B cell (primary cell): ENCODE results near the gene GALNT6. TPM values are rescaled to one million over a fixed set of nuclear protein-coding genes. Genes with fewer than 3 reads are reported as not detected.

Experiments
- ATAC-seq: fragments of 200-7000 bp; cut with Tn5 transposase; one replicate; pipeline ENCODE4 v1.10.0; 2021; ENCODE audit warnings: low read depth, mild to moderate bottlenecking, moderate number of reproducible peaks, moderate library complexity
- CTCF ChIA-PET: fragments of 350-600 bp; sonication (Branson Sonifier 250); formaldehyde crosslinking; loops from one replicate; lab custom pipeline; 2021; ENCODE audit warnings: antibody characterized with exemption, inconsistent platforms; lab: Charles Lee
- POLR2A ChIA-PET: fragments of 350-600 bp; sonication (Branson Sonifier 250); formaldehyde crosslinking; loops from one replicate; lab custom pipeline; 2021; ENCODE audit warnings: antibody characterized with exemption; lab: Charles Lee
- DNase-seq: peaks from one replicate; pipeline ENCODE4 v3.0.0; 2013
- H2AFZ ChIP-seq: 2 replicates; pipeline ENCODE4 v1.6.1; 2012; ENCODE audit warnings: mild to moderate bottlenecking, low read depth, low read length; ENCODE audit not compliant: insufficient read depth, poor library complexity, severe bottlenecking
- H3K27ac ChIP-seq, 2 donors: 1 replicate in 1 of 2; 2 replicates in 1 of 2; pipeline ENCODE4 v1.5.1; 2012 to 2013; ENCODE audit warnings: low read length in 2 of 2, mild to moderate bottlenecking in 2 of 2, moderate library complexity in 1 of 2
- H3K27me3 ChIP-seq, 4 experiments: fragments of 200-600 bp in 1 of 4; sonication (generic) in 1 of 4; replicated peaks in 1 of 4; 1 replicate in 2 of 4; 2 replicates in 2 of 4; pipeline versions ENCODE4 v1.6.1 to v1.7.0; 2013 to 2016; ENCODE audit warnings: low read length in 3 of 4, mild to moderate bottlenecking in 2 of 4, mixed read lengths in 1 of 4, moderate library complexity in 1 of 4; ENCODE audit not compliant: insufficient read depth in 4 of 4, control insufficient read depth in 3 of 4; ENCODE audit errors: control extremely low read depth in 1 of 4
- H3K36me3 ChIP-seq, 2 experiments: replicated peaks in 1 of 2; 1 replicate in 1 of 2; 2 replicates in 1 of 2; pipeline versions ENCODE4 v1.6.1 to v1.7.1; 2013; ENCODE audit warnings: low read length in 1 of 2; ENCODE audit not compliant: insufficient read depth in 2 of 2, control insufficient read depth in 1 of 2; ENCODE audit errors: control extremely low read depth in 1 of 2, extremely low read depth in 1 of 2
- H3K4me1 ChIP-seq, 2 donors: fragments of 200-600 bp in 1 of 2; sonication (generic) in 1 of 2; 1 replicate in 1 of 2; 2 replicates in 1 of 2; pipeline versions ENCODE4 v1.5.1 to v1.6.1; 2013 to 2017; ENCODE audit warnings: low read length in 2 of 2; ENCODE audit not compliant: control insufficient read depth in 2 of 2, insufficient read depth in 2 of 2
- H3K4me2 ChIP-seq: replicated peaks from 2 replicates; pipeline ENCODE3; 2012; ENCODE audit warnings: mild to moderate bottlenecking, low read depth, low read length; ENCODE audit not compliant: poor library complexity, severe bottlenecking
- H3K4me3 ChIP-seq, 5 experiments: fragments of 200-600 bp in 1 of 5; sonication (generic) in 1 of 5; 1 replicate in 3 of 5; 2 replicates in 2 of 5; pipeline versions ENCODE4 v1.5.1 to v1.7.0; 2011 to 2016; ENCODE audit warnings: low read length in 4 of 5, mild to moderate bottlenecking in 4 of 5, low read depth in 2 of 5, control low read depth in 1 of 5, moderate library complexity in 1 of 5; ENCODE audit not compliant: insufficient read depth in 1 of 5; ENCODE audit errors: control extremely low read depth in 1 of 5, extremely low read depth in 1 of 5
- H3K79me2 ChIP-seq: fragments of 200-600 bp; sonication (generic); one replicate; pipeline ENCODE4 v1.6.0; 2016; ENCODE audit warnings: low read length; ENCODE audit not compliant: control insufficient read depth, insufficient read depth
- H3K9ac ChIP-seq: fragments of 200-600 bp; sonication (generic); 2 replicates; pipeline ENCODE4 v1.6.1; 2017; ENCODE audit warnings: mild to moderate bottlenecking, low read length, moderate library complexity
- H3K9me3 ChIP-seq, 3 donors: one replicate each; pipeline versions ENCODE4 v1.6.1 to v1.7.1; 2013; ENCODE audit warnings: low read length in 2 of 3; ENCODE audit not compliant: control insufficient read depth in 2 of 3, insufficient read depth in 1 of 3; ENCODE audit errors: control extremely low read depth in 1 of 3
- H4K20me1 ChIP-seq: 2 replicates; pipeline ENCODE4 v1.6.0; 2012; ENCODE audit warnings: mild to moderate bottlenecking, low read length; ENCODE audit not compliant: insufficient read depth, control insufficient read depth, poor library complexity, severe bottlenecking
- H3K27ac Mint-ChIP-seq: one replicate; pipeline ENCODE4 v1.8.0; 2021; ENCODE audit warnings: mixed read lengths
- H3K27me3 Mint-ChIP-seq: one replicate; pipeline ENCODE4 v1.8.0; 2021; ENCODE audit warnings: mixed read lengths
- H3K4me1 Mint-ChIP-seq: one replicate; pipeline ENCODE4 v1.8.0; 2021; ENCODE audit warnings: mixed read lengths
- H3K4me3 Mint-ChIP-seq: one replicate; pipeline ENCODE4 v1.8.0; 2021; ENCODE audit warnings: mixed read lengths
- H3K9me3 Mint-ChIP-seq: one replicate; pipeline ENCODE4 v1.8.0; 2022; ENCODE audit warnings: mixed read lengths; ENCODE audit not compliant: insufficient read depth
- EZH2 ChIP-seq: IDR thresholded peaks from 2 replicates; pipeline ENCODE4 v1.6.1; 2012; ENCODE audit warnings: borderline replicate concordance, low read depth, mild to moderate bottlenecking, moderate library complexity, low read length; ENCODE audit not compliant: insufficient read depth, poor library complexity, severe bottlenecking
- WGBS: methylation state at CpG from one replicate; pipeline ENCODE4 v1.1.5; 2013; ENCODE audit warnings: missing lambda C conversion rate; ENCODE audit not compliant: insufficient coverage; 5-methylcytosine and 5-hydroxymethylcytosine counted together
- intact Hi-C: fragments of 100-400 bp; cut with micrococcal nuclease; formaldehyde crosslinking; loops from one replicate; pipeline ENCODE4 v1.10.0; 2022
- polyA plus RNA-seq: library from polyadenylated mRNA; depleted of rRNA; stranded (reverse); fragments of >200 nt; gene quantifications from 2 replicates; pipeline ENCODE4 v1.2.3, GENCODE V29; 2012
- total RNA-seq, 2 donors: library from RNA; stranded (reverse); fragments of 120-200 nt in 1 of 2; gene quantifications; 1 replicate in 1 of 2; 2 replicates in 1 of 2; pipeline versions ENCODE4 v1.2.3 to v1.2.4, GENCODE V29; 2013 to 2022
- TF ChIP-seq, protein P1 (sequence below): fragments of 200-600 bp; IDR thresholded peaks from one replicate; pipeline ENCODE4 v1.8.0; 2022; ENCODE audit warnings: antibody characterized with exemption, mild to moderate bottlenecking

The GALNT6 gene
- total and polyA plus RNA-seq, 2 donors (not counting 1 experiment from before 2014, with no cell fraction given), result 9.0 to 10.3 TPM

DNA sequence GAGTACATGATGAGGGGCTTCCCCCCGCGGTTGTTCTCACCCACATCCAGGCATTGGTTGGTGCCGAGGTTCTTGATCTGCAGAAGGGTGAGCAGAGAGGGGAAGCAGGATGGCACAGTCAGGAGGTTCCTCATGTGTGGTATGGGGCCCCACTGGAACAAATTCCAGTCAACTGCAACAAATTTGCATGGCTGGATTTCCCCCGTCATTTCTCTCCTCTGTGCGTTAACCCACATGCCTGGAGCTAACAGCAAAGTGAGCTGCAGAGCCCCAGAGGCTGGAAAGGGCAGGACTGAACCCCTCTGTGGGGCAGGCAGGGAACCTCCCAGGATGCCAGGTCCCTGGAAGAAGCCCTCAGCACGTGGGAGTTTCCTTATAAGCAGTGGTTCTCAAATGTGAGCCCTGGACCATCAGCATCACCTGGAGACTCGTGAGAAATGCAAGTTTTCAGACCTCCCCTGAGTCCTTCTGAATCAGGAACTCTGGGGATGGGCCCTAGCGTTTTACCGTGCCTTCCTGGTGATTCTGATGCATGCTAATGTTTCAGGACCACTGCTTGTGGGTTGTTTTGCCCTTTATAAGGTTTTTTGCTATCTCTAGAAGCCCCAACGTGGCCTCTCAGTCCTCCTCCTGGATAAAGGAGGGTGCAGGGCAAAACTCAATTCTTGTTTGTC lies 33.7 kb downstream of the GALNT6 start:
- Histone ChIP-seq H3K4me2 (peak overlapping the region; percentile 59), H3K27ac (peak overlapping the region in 1 of 2 donors; percentile 57), H3K36me3 (peaks cover 0 to 22% of the 10 kb centered on the region in 2 experiments), H3K4me1 (peaks cover 30 to 43% of the 10 kb centered on the region in 2 donors), H3K79me2 (no peaks in the 10 kb centered on the region), H3K9me3 (peaks cover 0 to 7% (median 0%) of the 10 kb centered on the region in 3 donors), H3K27me3 (no peaks in the 10 kb centered on the region), H3K4me3 (peak overlapping the region in 2 of 5 experiments; percentile 4 to 6), H2AFZ (no peak overlapping the region), H3K9ac (peak overlapping the region; percentile 9), H4K20me1 (no peaks in the 10 kb centered on the region)
- H3K27me3 Mint-ChIP-seq, result no peaks in the 10 kb centered on the region
- WGBS, result 15% methylated on average over 9 of the region's 10 CpGs
- peaks cover 39% of the 10 kb centered on the region for H3K4me1 Mint-ChIP-seq
- CTCF ChIA-PET, result interaction anchor here (3.0 to 4.4 kb wide), 2 partner anchors 11 to 17 kb away, joined by 10 to 23 read pairs; no protein-coding TSS in a partner anchor
- TF ChIP-seq, protein P1, sequence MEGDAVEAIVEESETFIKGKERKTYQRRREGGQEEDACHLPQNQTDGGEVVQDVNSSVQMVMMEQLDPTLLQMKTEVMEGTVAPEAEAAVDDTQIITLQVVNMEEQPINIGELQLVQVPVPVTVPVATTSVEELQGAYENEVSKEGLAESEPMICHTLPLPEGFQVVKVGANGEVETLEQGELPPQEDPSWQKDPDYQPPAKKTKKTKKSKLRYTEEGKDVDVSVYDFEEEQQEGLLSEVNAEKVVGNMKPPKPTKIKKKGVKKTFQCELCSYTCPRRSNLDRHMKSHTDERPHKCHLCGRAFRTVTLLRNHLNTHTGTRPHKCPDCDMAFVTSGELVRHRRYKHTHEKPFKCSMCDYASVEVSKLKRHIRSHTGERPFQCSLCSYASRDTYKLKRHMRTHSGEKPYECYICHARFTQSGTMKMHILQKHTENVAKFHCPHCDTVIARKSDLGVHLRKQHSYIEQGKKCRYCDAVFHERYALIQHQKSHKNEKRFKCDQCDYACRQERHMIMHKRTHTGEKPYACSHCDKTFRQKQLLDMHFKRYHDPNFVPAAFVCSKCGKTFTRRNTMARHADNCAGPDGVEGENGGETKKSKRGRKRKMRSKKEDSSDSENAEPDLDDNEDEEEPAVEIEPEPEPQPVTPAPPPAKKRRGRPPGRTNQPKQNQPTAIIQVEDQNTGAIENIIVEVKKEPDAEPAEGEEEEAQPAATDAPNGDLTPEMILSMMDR, result no peak
- TF ChIP-seq EZH2, result no peak
- peak; percentile 88 for DNase-seq
- intact Hi-C loops, result loop anchor here (1.0 to 5.0 kb wide), 2 partner anchors 11 to 35 kb away; partner anchors contain the start of gene GALNT6
- H3K9me3 Mint-ChIP-seq, result no peaks in the 10 kb centered on the region
- POLR2A ChIA-PET, result no interaction called here
- peak overlapping the region; percentile 53 for H3K27ac Mint-ChIP-seq
- peak; percentile 83 for ATAC-seq
- peak overlapping the region; percentile 73 for H3K4me3 Mint-ChIP-seq
